Measurements from ENCODE around the gene TBC1D30. TPM values are rescaled to one million over a fixed set of nuclear protein-coding genes. Genes with fewer than 3 reads are reported as not detected.
A peak's percentile ranks its signal among the peaks of the same experiment; 100 is the strongest.
"Not testable (repeated sequence)": the region's sequence is repeated elsewhere in the genome, so short reads cannot be mapped to it uniquely, and the experiment has no call there.

TBC1D30 gene, protein sequence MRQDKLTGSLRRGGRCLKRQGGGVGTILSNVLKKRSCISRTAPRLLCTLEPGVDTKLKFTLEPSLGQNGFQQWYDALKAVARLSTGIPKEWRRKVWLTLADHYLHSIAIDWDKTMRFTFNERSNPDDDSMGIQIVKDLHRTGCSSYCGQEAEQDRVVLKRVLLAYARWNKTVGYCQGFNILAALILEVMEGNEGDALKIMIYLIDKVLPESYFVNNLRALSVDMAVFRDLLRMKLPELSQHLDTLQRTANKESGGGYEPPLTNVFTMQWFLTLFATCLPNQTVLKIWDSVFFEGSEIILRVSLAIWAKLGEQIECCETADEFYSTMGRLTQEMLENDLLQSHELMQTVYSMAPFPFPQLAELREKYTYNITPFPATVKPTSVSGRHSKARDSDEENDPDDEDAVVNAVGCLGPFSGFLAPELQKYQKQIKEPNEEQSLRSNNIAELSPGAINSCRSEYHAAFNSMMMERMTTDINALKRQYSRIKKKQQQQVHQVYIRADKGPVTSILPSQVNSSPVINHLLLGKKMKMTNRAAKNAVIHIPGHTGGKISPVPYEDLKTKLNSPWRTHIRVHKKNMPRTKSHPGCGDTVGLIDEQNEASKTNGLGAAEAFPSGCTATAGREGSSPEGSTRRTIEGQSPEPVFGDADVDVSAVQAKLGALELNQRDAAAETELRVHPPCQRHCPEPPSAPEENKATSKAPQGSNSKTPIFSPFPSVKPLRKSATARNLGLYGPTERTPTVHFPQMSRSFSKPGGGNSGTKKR
- total RNA-seq, result 8.7 TPM
- polyA plus RNA-seq (ENCODE audit: insufficient read depth, low read depth, low replicate concordance), result 4.2 TPM
- long read RNA-seq, donor 1, result 0 reads
- long read RNA-seq, donor 2, result 0 reads
- long read RNA-seq, donor 3, result 0 reads
- long read RNA-seq, donor 4, result 0 reads
- long read RNA-seq, donor 5, result 0 reads
- long read RNA-seq, donor 6, result 0 reads
- long read RNA-seq, donor 7, partial matches to known transcripts, result 1 of 3 reads
- long read RNA-seq, donor 7, other reads (novel, unspliced or antisense), result 2 of 3 reads
- long read RNA-seq, donor 8, result 0 reads
- long read RNA-seq, donor 9, result 0 reads
- long read RNA-seq, donor 10, result 0 reads

DNA sequence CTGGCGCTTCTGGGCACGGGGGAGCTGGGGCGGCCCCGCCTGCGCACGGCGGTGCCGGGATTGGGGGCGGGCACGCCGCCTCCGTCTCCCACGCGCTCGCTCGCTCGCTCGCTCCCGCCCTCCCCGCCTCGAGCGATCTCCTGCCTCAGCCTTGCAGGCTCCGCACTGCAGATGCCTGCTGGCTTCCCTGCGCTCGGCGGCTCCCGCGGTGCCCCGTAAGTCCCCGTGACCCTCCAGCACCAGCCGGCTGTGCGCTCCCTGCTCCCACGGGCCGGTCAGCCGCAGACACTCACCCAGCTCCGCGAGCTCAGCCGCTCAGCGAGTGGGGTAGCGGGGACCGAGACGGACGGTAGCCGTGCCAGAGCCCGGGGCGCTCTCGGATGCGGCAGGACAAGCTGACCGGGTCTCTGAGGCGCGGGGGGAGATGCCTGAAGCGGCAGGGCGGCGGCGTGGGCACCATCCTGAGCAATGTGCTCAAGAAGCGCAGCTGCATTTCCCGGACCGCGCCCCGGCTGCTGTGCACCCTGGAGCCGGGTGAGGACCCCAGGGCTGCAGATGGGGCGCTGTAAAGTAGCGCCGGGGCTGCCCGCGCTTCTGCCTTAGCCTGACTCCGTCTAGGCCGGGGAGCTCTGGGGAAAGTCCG is at the start of gene TBC1D30:
Gene TBC1D30 (plus strand): TSS at position 148 of the 643 bp plus-strand sequence. CDS start 233 bp downstream, at position 381.
- H3K36me3 ChIP-seq (ENCODE audit: control insufficient read depth in 2 of 3, insufficient read depth in 3 of 3, low read length in 3 of 3), result no peaks in the 10 kb centered on the region
- peak within 1 kb of the TSS in 2 of 3 donors; percentile 23 to 47 for H3K4me3 ChIP-seq (ENCODE audit: low read length in 3 of 3)
- H3K27ac ChIP-seq (ENCODE audit: low read depth in 2 of 2, low read length in 2 of 2), result no peak within 1 kb of the TSS
- peaks cover 0 to 6% (median 6%) of the 10 kb centered on the region in 3 donors for H3K4me1 ChIP-seq (ENCODE audit: control insufficient read depth in 2 of 3, insufficient read depth in 2 of 3, low read depth in 1 of 3, low read length in 3 of 3)
- peak; percentile 62 to 78 (median 66) for DNase-seq
- peaks cover 0 to 5% (median 0%) of the 10 kb centered on the region in 3 donors for H3K9me3 ChIP-seq (ENCODE audit: control insufficient read depth in 2 of 3, insufficient read depth in 1 of 3, low read length in 3 of 3)
- peaks cover 15% of the 10 kb centered on the region for H3K27me3 ChIP-seq (ENCODE audit: control insufficient read depth, insufficient read depth, low read length)
- H3K9ac ChIP-seq (ENCODE audit: low read length in 3 of 3), result no peak within 1 kb of the TSS
- TF ChIP-seq, protein P1, sequence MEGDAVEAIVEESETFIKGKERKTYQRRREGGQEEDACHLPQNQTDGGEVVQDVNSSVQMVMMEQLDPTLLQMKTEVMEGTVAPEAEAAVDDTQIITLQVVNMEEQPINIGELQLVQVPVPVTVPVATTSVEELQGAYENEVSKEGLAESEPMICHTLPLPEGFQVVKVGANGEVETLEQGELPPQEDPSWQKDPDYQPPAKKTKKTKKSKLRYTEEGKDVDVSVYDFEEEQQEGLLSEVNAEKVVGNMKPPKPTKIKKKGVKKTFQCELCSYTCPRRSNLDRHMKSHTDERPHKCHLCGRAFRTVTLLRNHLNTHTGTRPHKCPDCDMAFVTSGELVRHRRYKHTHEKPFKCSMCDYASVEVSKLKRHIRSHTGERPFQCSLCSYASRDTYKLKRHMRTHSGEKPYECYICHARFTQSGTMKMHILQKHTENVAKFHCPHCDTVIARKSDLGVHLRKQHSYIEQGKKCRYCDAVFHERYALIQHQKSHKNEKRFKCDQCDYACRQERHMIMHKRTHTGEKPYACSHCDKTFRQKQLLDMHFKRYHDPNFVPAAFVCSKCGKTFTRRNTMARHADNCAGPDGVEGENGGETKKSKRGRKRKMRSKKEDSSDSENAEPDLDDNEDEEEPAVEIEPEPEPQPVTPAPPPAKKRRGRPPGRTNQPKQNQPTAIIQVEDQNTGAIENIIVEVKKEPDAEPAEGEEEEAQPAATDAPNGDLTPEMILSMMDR (IDR thresholded peaks at IDR 0.05; ENCODE audit: borderline replicate concordance, extremely low read depth, insufficient read depth), result no peak
- intact Hi-C loops (cut with DNase I), result no loop called here
- no peak for FAIRE-seq

DNA sequence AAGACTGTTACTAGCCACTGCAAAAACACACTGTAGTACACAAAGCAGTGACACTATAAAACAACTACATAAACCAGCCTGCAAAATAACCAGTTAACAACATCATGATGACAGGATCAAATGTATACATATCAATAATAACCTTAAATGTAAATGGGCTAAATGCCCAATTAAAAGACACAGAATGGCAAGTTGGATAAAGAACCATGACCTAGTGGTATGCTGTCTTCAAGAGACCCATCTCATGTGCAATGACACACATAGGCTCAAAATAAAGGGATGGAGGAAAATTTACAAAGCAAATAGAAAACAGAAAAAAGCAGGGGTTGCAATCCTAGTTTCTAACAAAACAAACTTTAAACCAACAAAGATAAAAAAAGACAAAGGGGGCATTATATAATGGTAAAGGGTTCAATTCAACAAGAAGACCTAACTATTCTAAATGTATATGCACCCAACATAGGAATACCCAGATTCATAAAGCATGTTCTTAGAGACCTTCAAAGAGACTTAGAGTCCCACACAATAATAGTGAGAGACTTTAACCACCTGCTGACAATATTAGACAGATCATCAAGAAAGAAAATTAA is 49.2 kb upstream of the TBC1D30 start:
- H3K4me1 ChIP-seq (ENCODE audit: control insufficient read depth in 2 of 3, insufficient read depth in 2 of 3, low read depth in 1 of 3, low read length in 3 of 3); intact Hi-C loops (cut with DNase I); H3K4me3 ChIP-seq (ENCODE audit: low read length in 3 of 3); FAIRE-seq; H3K27ac ChIP-seq (ENCODE audit: low read depth in 2 of 2, low read length in 2 of 2); H3K9me3 ChIP-seq (ENCODE audit: control insufficient read depth in 2 of 3, insufficient read depth in 1 of 3, low read length in 3 of 3); H3K27me3 ChIP-seq (ENCODE audit: control insufficient read depth, insufficient read depth, low read length); H3K9ac ChIP-seq (ENCODE audit: low read length in 3 of 3); H3K36me3 ChIP-seq (ENCODE audit: control insufficient read depth in 2 of 3, insufficient read depth in 3 of 3, low read length in 3 of 3); DNase-seq: not testable (repeated sequence)

DNA sequence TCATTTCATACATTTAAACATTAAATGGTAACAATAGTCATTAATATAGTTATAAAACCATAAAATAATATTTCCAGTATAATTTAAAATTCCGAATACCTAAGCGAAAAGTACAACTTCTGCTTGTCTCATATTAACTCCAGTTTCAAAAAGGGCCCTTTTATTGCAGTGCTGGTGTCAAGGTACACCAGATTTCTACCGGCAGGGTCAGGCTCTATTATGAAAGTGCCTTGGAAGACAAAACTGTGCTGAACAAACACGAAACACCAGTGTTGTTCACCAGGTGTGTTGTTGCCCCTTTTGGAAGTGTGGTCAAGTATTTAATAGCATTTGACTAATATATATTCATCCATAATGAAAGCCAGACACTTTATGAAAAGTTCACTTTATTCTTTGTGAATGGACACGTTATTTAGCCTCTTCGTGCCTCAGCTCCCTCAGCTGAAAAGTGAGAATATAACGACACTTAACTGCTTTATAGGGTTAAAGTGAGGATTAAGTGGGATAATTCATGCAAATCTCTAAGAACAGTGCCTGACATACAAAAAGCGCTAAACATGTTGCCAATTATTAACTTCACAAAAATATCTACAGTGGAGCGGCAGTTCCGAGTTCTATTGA is 45.0 kb upstream of the TBC1D30 start:
- no peak for FAIRE-seq
- no peaks in the 10 kb centered on the region for H3K36me3 ChIP-seq (ENCODE audit: control insufficient read depth in 2 of 3, insufficient read depth in 3 of 3, low read length in 3 of 3)
- DNase-seq, result no peak
- intact Hi-C loops (cut with DNase I), result no loop called here
- TF ChIP-seq, protein P1 (IDR thresholded peaks at IDR 0.05; ENCODE audit: borderline replicate concordance, extremely low read depth, insufficient read depth), result no peak
- H3K27ac ChIP-seq (ENCODE audit: low read depth in 2 of 2, low read length in 2 of 2), result peak overlapping the region; percentile 75 to 86
- H3K9ac ChIP-seq (ENCODE audit: low read length in 3 of 3), result peak overlapping the region in 1 of 3 donors; percentile 68
- peak overlapping the region in 2 of 3 donors; percentile 59 to 67 for H3K4me3 ChIP-seq (ENCODE audit: low read length in 3 of 3)
- H3K9me3 ChIP-seq (ENCODE audit: control insufficient read depth in 2 of 3, insufficient read depth in 1 of 3, low read length in 3 of 3), result peaks cover 0 to 6% (median 0%) of the 10 kb centered on the region in 3 donors
- peaks cover 7% of the 10 kb centered on the region for H3K27me3 ChIP-seq (ENCODE audit: control insufficient read depth, insufficient read depth, low read length)
- peaks cover 0 to 13% (median 11%) of the 10 kb centered on the region in 3 donors for H3K4me1 ChIP-seq (ENCODE audit: control insufficient read depth in 2 of 3, insufficient read depth in 2 of 3, low read depth in 1 of 3, low read length in 3 of 3)
